Measurements from ENCODE around the gene SERPING1. TPM values are rescaled to one million over a fixed set of nuclear protein-coding genes. Genes with fewer than 3 reads are reported as not detected.
A peak's percentile ranks its signal among the peaks of the same experiment; 100 is the strongest.

Gene SERPING1
- total RNA-seq, 4 donors from 2014 or later, result 39.3 to 742 (median 362) TPM

- no peaks in the 10 kb centered on the region for H3K27me3 ChIP-seq
- H3K27ac ChIP-seq, result peak overlapping the region; percentile 56 to 73
- H3K4me3 ChIP-seq, result no peak overlapping the region
- no peaks in the 10 kb centered on the region for H3K36me3 ChIP-seq
- TF ChIP-seq CTCF (IDR thresholded peaks at IDR 0.05) (no peak), POLR2A (IDR thresholded peaks at IDR 0.05) (no peak)
- no peaks in the 10 kb centered on the region for H3K9me3 ChIP-seq
- no peak for DNase-seq
- H3K4me1 ChIP-seq, result peaks cover 0 to 35% of the 10 kb centered on the region in 2 donors
- intact Hi-C loops (cut with DNase I; ENCODE audit: low total_unique reads), result loop anchor here (10.0 kb wide), 1 partner anchor 53 kb away; the partner anchor contains the start of gene SERPING1
These were observed 49.9 kb downstream of the SERPING1 start for GRCh38 chr11:57647372-57647771.

GRCh38 chr11:57647960-57648800 is 50.7 kb downstream of the SERPING1 start:
- Histone ChIP-seq H3K4me1 (peaks cover 0 to 35% of the 10 kb centered on the region in 2 donors), H3K27me3 (no peaks in the 10 kb centered on the region), H3K4me3 (peak overlapping the region; percentile 53 to 58), H3K36me3 (no peaks in the 10 kb centered on the region), H3K9me3 (no peaks in the 10 kb centered on the region), H3K27ac (peak overlapping the region; percentile 75 to 81)
- TF ChIP-seq POLR2A (IDR thresholded peaks at IDR 0.05) (no peak), CTCF (IDR thresholded peaks at IDR 0.05) (no peak)
- DNase-seq, result no peak
- intact Hi-C loops (cut with DNase I; ENCODE audit: low total_unique reads), result loop anchor here (10.0 kb wide), 1 partner anchor 53 kb away; the partner anchor contains the start of gene SERPING1

- H3K27me3 ChIP-seq, result no peaks in the 10 kb centered on the region
- peak in 1 of 2 donors; percentile 46 for DNase-seq
These were observed 51.6 kb downstream of the SERPING1 start for GRCh38 chr11:57648801-57649735.

More at GRCh38 chr11:57648801-57649735, 51.6 kb downstream of the SERPING1 start:
- H3K4me3 ChIP-seq, result peak overlapping the region; percentile 53 to 58
- H3K4me1 ChIP-seq, result peaks cover 0 to 35% of the 10 kb centered on the region in 2 donors
- intact Hi-C loops (cut with DNase I; ENCODE audit: low total_unique reads), result loop anchor here (10.0 kb wide), 1 partner anchor 54 kb away; the partner anchor contains the start of gene SERPING1
- peak overlapping the region; percentile 75 to 81 for H3K27ac ChIP-seq
- no peaks in the 10 kb centered on the region for H3K9me3 ChIP-seq
- no peaks in the 10 kb centered on the region for H3K36me3 ChIP-seq
- TF ChIP-seq POLR2A (IDR thresholded peaks at IDR 0.05) (no peak), CTCF (IDR thresholded peaks at IDR 0.05) (no peak)

All from uterus (tissue), 4 donors.